GM03348 (cell line): Measurements from ENCODE around the gene PCDHA11.
"Not testable (repeated sequence)": the region's sequence is repeated elsewhere in the genome, so short reads cannot be mapped to it uniquely, and the experiment has no call there.

ENCODE experiments used
- DNase-seq: peaks from one replicate; pipeline ENCODE4 v3.0.0; 2012; ENCODE audit warnings: low spot score

PCDHA11 gene

GRCh38 chr5:140868721-140869554 lies at the start of gene PCDHA11:
Gene PCDHA11 (plus strand): TSS chr5:140868957. CDS start chr5:140869104, 147 bp downstream.
- DNase-seq: no peak

- no peak for DNase-seq
These were observed 47.1 kb upstream of the PCDHA11 start, which contains the start of gene PCDHA5 for GRCh38 chr5:140821375-140822280. Gene PCDHA5 (plus strand): TSS chr5:140821613.

- DNase-seq: no peak
These were observed 46.5 kb upstream of the PCDHA11 start for GRCh38 chr5:140822281-140822629.

GRCh38 chr5:140822969-140823368 lies 45.8 kb upstream of the PCDHA11 start:
- DNase-seq: not testable (repeated sequence)

GRCh38 chr5:140823475-140823874 lies 45.3 kb upstream of the PCDHA11 start:
- no peak for DNase-seq

- DNase-seq: no peak
These were observed 40.9 kb upstream of the PCDHA11 start, which contains the start of gene PCDHA6 for GRCh38 chr5:140827704-140828361. Gene PCDHA6 (plus strand): TSS chr5:140827960. CDS start chr5:140828092, 132 bp downstream.

- DNase-seq: peak; percentile 24
These were observed 40.4 kb upstream of the PCDHA11 start for GRCh38 chr5:140828362-140828737.

GRCh38 chr5:140829511-140830501 lies 39.0 kb upstream of the PCDHA11 start:
- not testable (repeated sequence) for DNase-seq

GRCh38 chr5:140833993-140834392 lies 34.8 kb upstream of the PCDHA11 start, which contains the start of gene PCDHA7:
Gene PCDHA7 (plus strand): TSS chr5:140834269. CDS start chr5:140834384, 115 bp downstream.
- no peak for DNase-seq

GRCh38 chr5:140834439-140835008 lies 34.2 kb upstream of the PCDHA11 start:
- DNase-seq: not testable (repeated sequence)

- DNase-seq: no peak
These were observed 32.9 kb upstream of the PCDHA11 start for GRCh38 chr5:140835622-140836510.

- DNase-seq: no peak
These were observed 27.5 kb upstream of the PCDHA11 start, which contains the start of gene PCDHA8 for GRCh38 chr5:140840978-140841962. Gene PCDHA8 (plus strand): TSS chr5:140841187. CDS start chr5:140841322, 135 bp downstream.

GRCh38 chr5:140842798-140843733 lies 25.7 kb upstream of the PCDHA11 start:
- no peak for DNase-seq

- DNase-seq: not testable (repeated sequence)
These were observed 20.3 kb upstream of the PCDHA11 start, which contains the start of gene PCDHA9 for GRCh38 chr5:140848139-140849102. Gene PCDHA9 (plus strand): TSS chr5:140848382. CDS start chr5:140848496, 114 bp downstream.

- not testable (repeated sequence) for DNase-seq
These were observed 18.7 kb upstream of the PCDHA11 start for GRCh38 chr5:140849831-140850634.
